ENCODE measurements around the gene C5orf24. TPM values are rescaled to one million over a fixed set of nuclear protein-coding genes. Genes with fewer than 3 reads are reported as not detected.

The C5orf24 gene
- total RNA-seq, result 10 to 100 TPM; 33.4 to 33.9 TPM
- polyA plus RNA-seq, result 1 to 10 TPM; 9.2 TPM

GRCh38 chr5:134845852-134846640, at the start of gene C5orf24:
Gene C5orf24, plus strand, starts transcription at chr5:134845968. Its CDS starts 8,933 bp downstream, at chr5:134854901.
- ChIA-PET CTCF (ENCODE audit: partially characterized antibody) (interaction anchor here (0.6 to 2.5 kb wide), 11 partner anchors 21 to 108 kb away, joined by 3 to 21 read pairs (median 4); partner anchors contain the start of genes CAMLG, DDX46, PCBD2 and TXNDC15), POLR2A (ENCODE audit: partially characterized antibody) (interaction anchor here (0.6 to 4.2 kb wide), 18 partner anchors 8 to 841 kb away, joined by 3 to 69 read pairs (median 3); partner anchors contain the start of genes CAMLG, DDX46, PCBD2 and PPP2CA)
- Mint-ChIP-seq H3K36me3 (peaks cover 5 to 21% of the 10 kb centered on the region in 2 donors), H3K27ac (peak within 1 kb of the TSS; percentile 93 to 99 (median 97)), H3K4me3 (peak within 1 kb of the TSS; percentile 87 to 96 (median 92)), H3K27me3 (no peaks in the 10 kb centered on the region), H3K9me3 (no peaks in the 10 kb centered on the region), H3K4me1 (peaks cover 16 to 42% (median 29%) of the 10 kb centered on the region in 4 donors)
- H3K4me1 ChIP-seq (ENCODE audit: insufficient read depth, low read length), result peaks cover 29% of the 10 kb centered on the region
- H3K27ac ChIP-seq (ENCODE audit: low read depth, low read length), result peak within 1 kb of the TSS; percentile 94
- intact Hi-C loops (cut with micrococcal nuclease), result loop anchor here (1.0 to 5.0 kb wide), 4 partner anchors 28 to 108 kb away; partner anchors contain the start of genes CAMLG, DDX46, PCBD2 and TXNDC15
- H3K4me3 ChIP-seq (ENCODE audit: low read length in 2 of 2), result peak within 1 kb of the TSS; percentile 59 to 92
- H3K9me3 ChIP-seq (ENCODE audit: control insufficient read depth in 1 of 2, low read length in 2 of 2), result no peaks in the 10 kb centered on the region
- no peaks in the 10 kb centered on the region for H3K36me3 ChIP-seq (ENCODE audit: insufficient read depth, low read length)
- no peaks in the 10 kb centered on the region for H3K27me3 ChIP-seq (ENCODE audit: insufficient read depth, low read length)
- DNase-seq, result peak; percentile 90 to 93 (median 92)

DNA sequence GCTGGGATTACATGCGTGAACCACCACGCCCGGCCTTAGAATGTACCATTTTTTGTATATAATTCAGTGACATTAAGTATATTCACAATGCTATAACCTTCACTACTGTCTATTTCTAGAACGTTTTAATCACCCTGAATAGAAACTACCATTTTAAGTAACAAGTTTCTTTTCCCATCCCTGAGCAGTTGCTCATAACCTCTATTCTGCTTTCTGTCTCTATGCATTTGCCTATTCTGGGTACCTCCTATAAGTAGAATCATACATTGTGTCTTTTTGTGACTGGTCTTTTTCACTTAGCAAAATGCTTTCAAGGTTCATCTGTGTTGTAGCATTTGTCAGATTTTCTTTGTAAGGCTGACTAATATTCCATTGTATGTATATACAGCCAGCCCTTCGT, 47.3 kb upstream of the C5orf24 start:
- CTCF ChIA-PET (ENCODE audit: partially characterized antibody), result no interaction called here

DNA sequence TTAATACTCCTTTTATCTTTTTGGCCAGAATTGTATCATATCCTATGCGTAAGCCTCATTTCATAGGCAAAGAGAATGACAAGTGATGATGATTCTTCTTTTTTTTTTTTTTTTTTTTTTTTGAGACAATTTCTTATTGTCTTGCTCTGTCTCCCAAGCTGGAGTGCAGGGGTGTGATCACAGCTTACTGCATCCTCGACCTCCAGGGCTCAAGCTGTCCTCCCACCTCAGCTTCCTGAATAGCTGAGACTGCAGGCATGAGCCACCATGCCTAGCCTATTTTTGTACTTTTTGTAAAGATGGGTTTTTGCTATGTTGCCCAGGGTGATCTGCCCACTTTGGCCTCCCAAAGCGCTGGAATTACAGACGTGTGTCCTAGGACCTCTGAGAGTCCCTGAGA, 41.9 kb upstream of the C5orf24 start:
- peaks cover 39 to 50% of the 10 kb centered on the region in 2 donors for H3K36me3 Mint-ChIP-seq

More for the DNA sequence above, 47.3 kb upstream of the C5orf24 start:
- no peaks in the 10 kb centered on the region for H3K9me3 ChIP-seq (ENCODE audit: control insufficient read depth in 1 of 2, low read length in 2 of 2)
- Mint-ChIP-seq H3K36me3 (peaks cover 55 to 71% of the 10 kb centered on the region in 2 donors), H3K9me3 (no peaks in the 10 kb centered on the region), H3K27ac (peak overlapping the region in 1 of 7 donors; percentile 63), H3K4me1 (peaks cover 0 to 3% (median 0%) of the 10 kb centered on the region in 4 donors), H3K4me3 (no peak overlapping the region), H3K27me3 (no peaks in the 10 kb centered on the region)
- POLR2A ChIA-PET (ENCODE audit: partially characterized antibody), result no interaction called here
- H3K27ac ChIP-seq (ENCODE audit: low read depth, low read length), result no peak overlapping the region
- peaks cover 53% of the 10 kb centered on the region for H3K36me3 ChIP-seq (ENCODE audit: insufficient read depth, low read length)
- H3K4me1 ChIP-seq (ENCODE audit: insufficient read depth, low read length), result no peaks in the 10 kb centered on the region
- no peak overlapping the region for H3K4me3 ChIP-seq (ENCODE audit: low read length in 2 of 2)
- no peak for DNase-seq
- H3K27me3 ChIP-seq (ENCODE audit: insufficient read depth, low read length), result no peaks in the 10 kb centered on the region
- intact Hi-C loops (cut with micrococcal nuclease), result no loop called here

DNA sequence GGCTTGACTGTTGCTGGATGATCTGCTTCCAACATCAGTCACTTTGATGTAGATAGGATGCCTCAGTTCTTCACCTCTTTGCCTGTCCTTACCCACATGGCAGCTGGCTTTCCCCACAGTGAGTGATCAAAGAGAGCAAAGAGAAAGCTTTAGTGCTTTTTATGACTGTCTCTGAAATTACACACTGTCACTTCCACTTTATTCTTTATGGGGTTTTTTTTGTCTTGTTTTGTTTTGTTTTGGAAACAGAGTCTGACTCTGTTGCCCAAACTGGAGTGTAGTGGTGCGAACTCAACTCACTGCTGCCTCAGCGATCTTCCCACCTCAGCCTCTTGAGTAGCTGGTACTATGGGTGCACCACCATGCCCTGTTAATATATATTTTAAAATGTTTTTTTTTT, 32.4 kb upstream of the C5orf24 start:
- peak overlapping the region in 3 of 7 donors; percentile 42 to 80 (median 47) for H3K27ac Mint-ChIP-seq
- POLR2A ChIA-PET (ENCODE audit: partially characterized antibody), result no interaction called here
- no peak overlapping the region for H3K4me3 ChIP-seq (ENCODE audit: low read length in 2 of 2)
- intact Hi-C loops (cut with micrococcal nuclease), result no loop called here
- H3K4me1 ChIP-seq (ENCODE audit: insufficient read depth, low read length), result peaks cover 9% of the 10 kb centered on the region
- H3K27me3 Mint-ChIP-seq, result no peaks in the 10 kb centered on the region
- peak in 2 of 5 donors; percentile 0 to 8 for DNase-seq
- H3K9me3 Mint-ChIP-seq, result no peaks in the 10 kb centered on the region
- no peaks in the 10 kb centered on the region for H3K27me3 ChIP-seq (ENCODE audit: insufficient read depth, low read length)
- peaks cover 0 to 8% (median 5%) of the 10 kb centered on the region in 4 donors for H3K4me1 Mint-ChIP-seq
- no peak overlapping the region for H3K4me3 Mint-ChIP-seq
- peaks cover 49% of the 10 kb centered on the region for H3K36me3 ChIP-seq (ENCODE audit: insufficient read depth, low read length)
- H3K36me3 Mint-ChIP-seq, result peaks cover 33 to 51% of the 10 kb centered on the region in 2 donors
- no peaks in the 10 kb centered on the region for H3K9me3 ChIP-seq (ENCODE audit: control insufficient read depth in 1 of 2, low read length in 2 of 2)
- CTCF ChIA-PET (ENCODE audit: partially characterized antibody), result no interaction called here
- H3K27ac ChIP-seq (ENCODE audit: low read depth, low read length), result no peak overlapping the region

More for the DNA sequence above, 41.9 kb upstream of the C5orf24 start:
- H3K9me3 ChIP-seq (ENCODE audit: control insufficient read depth in 1 of 2, low read length in 2 of 2), result no peaks in the 10 kb centered on the region
- CTCF ChIA-PET (ENCODE audit: partially characterized antibody), result no interaction called here
- H3K4me1 ChIP-seq (ENCODE audit: insufficient read depth, low read length), result no peaks in the 10 kb centered on the region
- peaks cover 20% of the 10 kb centered on the region for H3K36me3 ChIP-seq (ENCODE audit: insufficient read depth, low read length)
- no peak for DNase-seq
- H3K4me1 Mint-ChIP-seq, result peaks cover 0 to 2% (median 0%) of the 10 kb centered on the region in 4 donors
- H3K4me3 ChIP-seq (ENCODE audit: low read length in 2 of 2), result no peak overlapping the region
- POLR2A ChIA-PET (ENCODE audit: partially characterized antibody), result no interaction called here
- no peaks in the 10 kb centered on the region for H3K9me3 Mint-ChIP-seq
- no peaks in the 10 kb centered on the region for H3K27me3 Mint-ChIP-seq
- H3K27ac Mint-ChIP-seq, result peak overlapping the region in 1 of 7 donors; percentile 30
- H3K27ac ChIP-seq (ENCODE audit: low read depth, low read length), result no peak overlapping the region
- no peaks in the 10 kb centered on the region for H3K27me3 ChIP-seq (ENCODE audit: insufficient read depth, low read length)
- intact Hi-C loops (cut with micrococcal nuclease), result no loop called here
- H3K4me3 Mint-ChIP-seq, result no peak overlapping the region

GRCh38 chr5:134813827-134814226, 31.9 kb upstream of the C5orf24 start:
- CTCF ChIA-PET (ENCODE audit: partially characterized antibody), result no interaction called here

GRCh38 chr5:134817006-134817405, 28.8 kb upstream of the C5orf24 start:
- H3K27me3 ChIP-seq (ENCODE audit: insufficient read depth, low read length), result no peaks in the 10 kb centered on the region
- ChIA-PET POLR2A (ENCODE audit: partially characterized antibody) (interaction anchor here (0.9 kb wide), 1 partner anchor 12 kb away, joined by 3 read pairs; no protein-coding TSS in a partner anchor), CTCF (ENCODE audit: partially characterized antibody) (interaction anchor here (1.2 kb wide), 1 partner anchor 88 kb away, joined by 3 read pairs; the partner anchor contains the start of gene PCBD2)
- H3K36me3 ChIP-seq (ENCODE audit: insufficient read depth, low read length), result peaks cover 53% of the 10 kb centered on the region
- H3K27me3 Mint-ChIP-seq, result no peaks in the 10 kb centered on the region
- no peaks in the 10 kb centered on the region for H3K9me3 Mint-ChIP-seq
- peaks cover 36 to 59% of the 10 kb centered on the region in 2 donors for H3K36me3 Mint-ChIP-seq
- H3K4me1 ChIP-seq (ENCODE audit: insufficient read depth, low read length), result peaks cover 9% of the 10 kb centered on the region
- peaks cover 0 to 8% (median 5%) of the 10 kb centered on the region in 4 donors for H3K4me1 Mint-ChIP-seq
- no peak overlapping the region for H3K4me3 Mint-ChIP-seq
- no peak for DNase-seq
- H3K27ac Mint-ChIP-seq, result peak overlapping the region in 1 of 7 donors; percentile 48
- no peaks in the 10 kb centered on the region for H3K9me3 ChIP-seq (ENCODE audit: control insufficient read depth in 1 of 2, low read length in 2 of 2)
- no peak overlapping the region for H3K4me3 ChIP-seq (ENCODE audit: low read length in 2 of 2)
- intact Hi-C loops (cut with micrococcal nuclease), result no loop called here
- no peak overlapping the region for H3K27ac ChIP-seq (ENCODE audit: low read depth, low read length)

More at GRCh38 chr5:134813827-134814226, 31.9 kb upstream of the C5orf24 start:
- Histone ChIP-seq H3K4me1 (ENCODE audit: insufficient read depth, low read length) (peaks cover 9% of the 10 kb centered on the region), H3K9me3 (ENCODE audit: control insufficient read depth in 1 of 2, low read length in 2 of 2) (no peaks in the 10 kb centered on the region), H3K27me3 (ENCODE audit: insufficient read depth, low read length) (no peaks in the 10 kb centered on the region), H3K4me3 (ENCODE audit: low read length in 2 of 2) (no peak overlapping the region), H3K36me3 (ENCODE audit: insufficient read depth, low read length) (peaks cover 50% of the 10 kb centered on the region), H3K27ac (ENCODE audit: low read depth, low read length) (no peak overlapping the region)
- no peak for DNase-seq
- intact Hi-C loops (cut with micrococcal nuclease), result no loop called here
- Mint-ChIP-seq H3K27me3 (no peaks in the 10 kb centered on the region), H3K4me1 (peaks cover 0 to 8% (median 5%) of the 10 kb centered on the region in 4 donors), H3K36me3 (peaks cover 33 to 51% of the 10 kb centered on the region in 2 donors), H3K9me3 (no peaks in the 10 kb centered on the region), H3K4me3 (no peak overlapping the region), H3K27ac (peak overlapping the region in 3 of 7 donors; percentile 22 to 80 (median 42))
- POLR2A ChIA-PET (ENCODE audit: partially characterized antibody), result no interaction called here

DNA sequence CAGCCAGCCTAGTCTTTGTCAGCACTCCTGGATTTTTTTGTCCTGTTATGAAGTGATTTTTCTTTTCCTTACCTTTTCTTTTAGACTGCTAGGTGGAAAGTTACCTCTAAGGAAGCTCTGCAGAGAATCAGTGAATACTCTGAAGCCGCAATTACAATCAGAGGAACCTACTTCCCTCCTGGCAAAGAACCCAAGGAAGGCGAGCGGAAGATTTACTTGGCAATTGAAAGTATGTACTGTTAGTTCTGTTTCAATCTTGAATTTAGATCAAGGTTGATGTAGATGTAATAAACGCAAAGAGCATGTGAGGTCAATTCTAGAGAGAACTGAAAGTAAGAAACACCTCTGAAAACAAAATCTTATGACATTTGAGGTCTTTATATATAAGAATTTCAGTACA, 27.0 kb upstream of the C5orf24 start:
- ChIA-PET POLR2A (ENCODE audit: partially characterized antibody) (no interaction called here), CTCF (ENCODE audit: partially characterized antibody) (interaction anchor here (0.6 kb wide), 1 partner anchor 34 kb away, joined by 4 read pairs; no protein-coding TSS in a partner anchor)
- Mint-ChIP-seq H3K9me3 (no peaks in the 10 kb centered on the region), H3K4me1 (peaks cover 0 to 1% (median 0%) of the 10 kb centered on the region in 4 donors), H3K4me3 (no peak overlapping the region), H3K27ac (no peak overlapping the region), H3K36me3 (peaks cover 41 to 57% of the 10 kb centered on the region in 2 donors), H3K27me3 (no peaks in the 10 kb centered on the region)
- no peaks in the 10 kb centered on the region for H3K9me3 ChIP-seq (ENCODE audit: control insufficient read depth in 1 of 2, low read length in 2 of 2)
- H3K4me1 ChIP-seq (ENCODE audit: insufficient read depth, low read length), result peaks cover 3% of the 10 kb centered on the region
- intact Hi-C loops (cut with micrococcal nuclease), result no loop called here
- H3K36me3 ChIP-seq (ENCODE audit: insufficient read depth, low read length), result peaks cover 54% of the 10 kb centered on the region
- H3K4me3 ChIP-seq (ENCODE audit: low read length in 2 of 2), result no peak overlapping the region
- H3K27me3 ChIP-seq (ENCODE audit: insufficient read depth, low read length), result no peaks in the 10 kb centered on the region
- no peak overlapping the region for H3K27ac ChIP-seq (ENCODE audit: low read depth, low read length)
- DNase-seq, result no peak

Data from CD4-positive, alpha-beta memory T cell (primary cell).